HG03575 (cell line): ENCODE measurements around the gene LMO3.

ENCODE experiments used
- ATAC-seq: cut with Tn5 transposase; IDR thresholded peaks from one replicate; pipeline ENCODE4 v1.9.1; 2021; ENCODE audit not compliant: unreplicated experiment, insufficient number of reproducible peaks, low FRiP score; ENCODE audit errors: extremely low read depth

Gene LMO3

DNA sequence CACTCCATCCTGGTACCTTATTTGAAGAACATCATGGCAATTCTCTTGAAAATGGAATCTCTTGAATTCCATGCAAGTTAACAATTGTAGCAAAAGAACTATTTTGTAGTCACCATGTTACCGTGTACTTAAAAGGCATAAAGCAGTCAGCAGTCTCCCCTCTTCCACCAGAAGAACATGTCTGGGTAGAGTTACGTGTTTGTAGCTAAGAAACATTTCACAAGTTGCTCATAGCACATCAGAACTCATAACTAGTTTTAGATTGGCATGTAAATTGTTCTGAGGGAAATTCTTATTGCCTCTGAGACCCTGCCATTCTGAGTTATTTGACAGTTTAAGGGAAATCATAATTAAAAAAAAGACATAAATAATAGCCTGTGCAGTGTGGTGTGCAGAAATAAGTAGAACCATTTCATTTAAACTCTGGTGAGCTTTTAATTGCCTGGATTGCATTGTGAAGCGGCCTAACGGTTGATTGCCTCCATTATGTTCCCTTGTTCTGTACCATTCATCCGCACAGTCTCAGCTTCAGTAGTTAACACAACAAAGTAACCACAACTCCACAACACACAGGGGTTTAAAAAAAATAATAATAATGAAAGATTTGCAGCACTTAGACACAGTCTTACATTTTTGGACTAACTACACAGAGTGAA lies 2.6 kb downstream of the LMO3 start:
- ATAC-seq: no peak

DNA sequence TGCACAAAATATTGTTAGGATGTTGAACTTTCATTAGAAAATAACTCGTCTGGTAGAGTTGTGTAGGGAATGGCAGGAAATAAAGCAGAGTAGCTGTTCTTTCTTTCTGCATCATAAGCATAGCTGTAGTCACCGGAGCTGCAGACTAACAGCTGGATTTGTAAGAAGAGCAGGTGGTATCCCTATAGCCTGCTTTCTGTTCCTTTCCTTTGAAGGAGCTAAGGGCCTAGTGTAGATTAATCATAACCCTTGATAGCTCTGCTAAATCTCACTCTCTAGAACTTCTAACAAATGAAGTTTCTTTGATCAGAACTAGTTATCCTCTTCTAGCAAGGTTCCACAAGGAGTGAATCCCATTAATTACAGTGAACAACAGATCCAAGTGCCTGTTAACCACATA lies 3.5 kb downstream of the LMO3 start:
- no peak for ATAC-seq

DNA sequence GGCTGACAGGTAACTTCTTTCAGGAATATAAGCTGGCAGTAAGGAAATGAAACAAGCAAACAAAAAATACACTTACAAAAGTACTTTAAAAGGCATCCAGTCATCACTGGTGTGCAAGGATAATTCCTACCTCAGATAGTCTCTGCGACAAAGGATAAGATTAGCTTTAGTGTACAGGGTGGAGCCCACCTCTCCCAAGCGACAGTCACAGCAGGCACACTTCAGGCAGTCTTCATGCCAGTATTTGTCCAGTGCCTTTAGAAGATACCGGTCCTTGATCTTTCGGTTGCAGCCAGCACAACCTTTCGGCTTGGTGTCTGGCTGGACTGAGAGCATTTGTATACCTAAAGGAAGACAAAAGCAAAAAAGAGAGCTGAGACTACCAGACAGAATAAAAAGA lies 5.4 kb downstream of the LMO3 start:
- no peak for ATAC-seq

DNA sequence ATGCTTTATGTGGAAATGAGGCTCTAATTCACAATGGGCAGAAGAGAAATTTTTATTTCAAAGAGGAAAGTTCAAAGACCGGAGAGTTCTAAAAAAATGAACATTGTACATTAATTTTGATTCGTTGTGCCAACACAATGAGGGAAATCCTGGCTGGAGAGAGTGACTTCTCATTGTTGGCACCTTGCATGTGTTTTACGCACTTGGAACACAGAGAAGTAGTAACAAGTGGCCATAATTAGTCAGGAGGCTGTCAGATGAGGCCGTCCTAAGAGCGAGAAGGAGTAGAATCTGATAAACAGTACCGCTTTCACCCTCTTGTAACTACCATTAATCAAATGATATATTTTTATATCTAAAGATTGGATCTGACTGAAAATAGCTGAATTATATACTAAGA lies 6.9 kb downstream of the LMO3 start:
- ATAC-seq: no peak

DNA sequence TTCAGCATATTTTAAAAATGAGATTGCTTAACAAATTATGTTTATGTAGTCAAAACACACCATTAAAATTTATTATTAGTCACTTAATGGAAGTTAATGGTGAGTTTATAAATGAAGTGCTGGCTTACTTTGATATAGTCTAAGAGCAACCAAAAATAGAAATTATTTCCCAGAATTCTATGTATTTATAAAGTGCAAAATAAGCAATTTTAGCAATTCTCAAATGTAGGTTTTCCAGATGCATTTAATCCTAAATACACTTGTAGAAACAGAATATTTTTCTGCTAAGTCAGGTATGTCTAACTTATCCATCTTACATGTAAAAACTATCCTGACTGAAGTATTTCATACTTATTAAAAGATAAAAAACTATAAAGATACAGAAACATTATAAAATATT lies 11.2 kb downstream of the LMO3 start:
- ATAC-seq: no peak

DNA sequence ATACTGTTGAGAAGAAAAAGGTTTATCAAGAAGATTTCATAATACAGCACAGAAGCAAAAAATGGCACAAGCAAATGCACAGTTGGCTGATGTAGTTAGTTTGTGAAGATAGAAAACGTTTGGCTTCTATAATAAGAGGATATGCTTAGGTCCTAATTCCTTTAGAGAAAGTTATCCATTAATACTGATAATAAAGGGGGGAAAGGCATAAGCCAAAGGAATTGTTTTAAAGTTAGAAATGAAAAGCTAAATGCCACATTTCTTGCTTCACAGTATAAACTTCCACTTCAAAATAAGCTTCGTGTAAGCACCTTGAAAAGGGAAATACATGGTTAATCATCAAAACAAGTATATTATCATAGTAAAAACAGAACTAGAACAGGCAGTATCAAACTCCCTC lies 12.4 kb downstream of the LMO3 start:
- ATAC-seq: no peak

DNA sequence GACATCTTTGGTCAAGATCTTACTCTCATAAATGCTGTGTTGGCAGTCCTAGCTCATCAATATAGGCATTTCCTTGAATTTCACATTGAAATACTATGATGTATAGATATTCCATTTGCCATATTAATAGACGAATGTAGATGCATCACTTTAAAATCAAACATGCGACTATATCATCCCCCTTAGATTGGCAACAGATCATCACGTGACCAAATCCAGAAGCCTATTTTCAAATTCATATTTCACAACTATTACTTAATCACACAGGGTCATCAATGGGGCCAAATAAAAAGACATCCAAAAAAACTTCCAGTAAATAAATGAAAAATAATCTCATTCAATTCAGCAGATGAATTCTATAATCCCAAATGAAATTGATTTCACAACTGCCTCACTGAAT lies 15.3 kb downstream of the LMO3 start:
- no peak for ATAC-seq

DNA sequence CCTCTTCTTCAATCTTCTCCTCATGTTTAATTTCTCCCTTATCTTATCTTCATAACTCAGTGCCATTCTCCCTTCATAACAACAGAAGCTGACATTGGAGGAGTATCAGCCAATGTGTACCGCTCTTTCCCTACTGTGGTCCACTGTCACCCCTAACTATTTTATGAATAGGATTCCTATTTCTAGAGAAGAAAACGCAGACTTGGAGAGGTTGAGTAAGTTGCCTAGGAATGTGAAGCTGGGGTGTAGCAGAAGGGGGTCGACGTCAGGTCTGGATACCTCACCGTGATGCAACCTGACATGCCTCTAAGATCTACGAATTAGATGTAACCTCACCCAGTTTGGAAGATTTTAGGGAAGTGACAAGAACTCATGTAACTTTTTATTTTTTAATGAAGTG lies 17.1 kb downstream of the LMO3 start:
- no peak for ATAC-seq

DNA sequence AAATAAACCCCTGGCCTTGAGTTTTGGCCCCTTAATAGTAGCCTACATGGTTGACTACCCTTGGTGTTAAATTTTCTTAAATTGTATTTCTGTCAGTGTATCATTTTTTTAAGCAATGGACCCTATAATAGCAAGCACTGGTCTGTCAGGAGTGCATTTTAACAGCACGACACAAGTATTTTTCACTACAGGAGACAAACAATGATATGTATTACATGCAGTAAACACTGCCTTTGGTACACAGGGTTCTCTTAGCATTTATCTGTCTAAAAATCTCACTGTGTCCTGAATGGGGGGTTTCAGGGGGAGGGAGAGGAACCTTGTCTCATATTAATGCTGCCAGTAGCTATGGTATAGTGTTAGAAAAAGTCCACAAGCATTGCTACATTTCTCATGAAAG lies 18.4 kb downstream of the LMO3 start:
- no peak for ATAC-seq

DNA sequence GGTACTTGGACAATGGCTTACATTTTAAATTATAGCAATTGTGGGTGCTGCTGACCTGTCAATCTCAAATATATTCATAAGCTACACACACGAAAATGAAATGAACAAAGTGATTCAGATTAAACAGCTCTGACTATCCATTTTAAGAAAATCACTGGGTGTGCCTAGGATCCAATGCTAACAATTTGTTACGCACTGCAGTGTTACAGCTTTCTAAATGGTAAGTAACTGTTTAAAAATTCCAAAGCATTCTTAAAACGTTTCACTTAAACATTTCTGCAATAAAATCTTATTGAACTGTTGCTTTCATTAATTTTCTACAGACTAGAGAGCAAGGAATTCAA lies 18.9 kb downstream of the LMO3 start:
- no peak for ATAC-seq

DNA sequence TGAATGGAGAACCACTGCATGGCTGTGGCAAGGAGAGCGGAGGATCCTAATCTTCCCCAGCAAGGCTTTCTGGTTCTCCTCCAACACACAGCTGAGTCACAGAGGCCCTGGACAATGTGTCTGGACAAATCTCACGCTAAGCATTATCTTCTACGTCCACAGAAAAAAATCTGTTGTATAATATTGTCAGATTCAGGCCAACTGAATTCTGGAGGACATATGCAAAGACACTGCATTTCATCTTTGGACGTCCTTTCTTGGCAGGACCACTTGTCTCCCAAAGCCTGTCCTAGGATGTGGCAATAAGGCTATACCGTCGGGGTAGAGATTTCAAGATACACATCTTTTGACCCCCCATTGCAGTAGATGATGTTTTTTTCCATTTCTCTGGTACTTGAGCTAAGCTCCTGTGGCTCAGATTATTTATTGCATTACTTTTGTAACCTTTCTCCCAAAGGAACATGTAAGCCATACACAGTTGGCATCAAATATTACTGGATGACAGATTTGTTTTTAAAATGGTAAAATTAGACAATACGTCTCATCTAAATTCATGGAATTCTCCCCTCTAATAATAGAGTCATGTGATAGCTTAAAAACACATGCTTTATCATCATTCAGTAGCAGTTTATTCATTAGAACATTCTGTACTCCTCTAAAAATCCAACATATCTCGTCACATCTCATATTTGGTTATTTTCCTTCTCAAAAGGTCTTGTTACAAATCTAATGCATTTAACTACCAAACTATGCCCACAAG lies 19.4 kb downstream of the LMO3 start:
- ATAC-seq: no peak

DNA sequence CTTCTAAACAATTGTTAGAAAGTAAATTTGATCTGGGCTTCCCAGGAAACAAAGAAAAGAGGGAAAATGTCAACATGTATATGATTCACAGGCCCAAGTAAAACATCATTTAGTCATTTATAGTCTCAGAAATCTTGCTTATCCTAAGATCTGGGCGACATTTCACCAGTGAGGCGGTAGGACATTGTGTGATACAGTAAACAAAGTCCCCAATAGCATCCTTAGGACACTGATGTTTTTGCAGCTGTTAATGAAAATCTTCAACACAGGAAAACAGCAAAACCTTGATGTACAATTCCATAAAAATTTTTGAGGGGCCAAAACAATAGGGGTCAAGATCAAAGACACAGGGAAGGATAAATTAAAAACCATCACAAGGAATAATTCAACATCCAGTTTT lies 20.2 kb downstream of the LMO3 start:
- no peak for ATAC-seq

DNA sequence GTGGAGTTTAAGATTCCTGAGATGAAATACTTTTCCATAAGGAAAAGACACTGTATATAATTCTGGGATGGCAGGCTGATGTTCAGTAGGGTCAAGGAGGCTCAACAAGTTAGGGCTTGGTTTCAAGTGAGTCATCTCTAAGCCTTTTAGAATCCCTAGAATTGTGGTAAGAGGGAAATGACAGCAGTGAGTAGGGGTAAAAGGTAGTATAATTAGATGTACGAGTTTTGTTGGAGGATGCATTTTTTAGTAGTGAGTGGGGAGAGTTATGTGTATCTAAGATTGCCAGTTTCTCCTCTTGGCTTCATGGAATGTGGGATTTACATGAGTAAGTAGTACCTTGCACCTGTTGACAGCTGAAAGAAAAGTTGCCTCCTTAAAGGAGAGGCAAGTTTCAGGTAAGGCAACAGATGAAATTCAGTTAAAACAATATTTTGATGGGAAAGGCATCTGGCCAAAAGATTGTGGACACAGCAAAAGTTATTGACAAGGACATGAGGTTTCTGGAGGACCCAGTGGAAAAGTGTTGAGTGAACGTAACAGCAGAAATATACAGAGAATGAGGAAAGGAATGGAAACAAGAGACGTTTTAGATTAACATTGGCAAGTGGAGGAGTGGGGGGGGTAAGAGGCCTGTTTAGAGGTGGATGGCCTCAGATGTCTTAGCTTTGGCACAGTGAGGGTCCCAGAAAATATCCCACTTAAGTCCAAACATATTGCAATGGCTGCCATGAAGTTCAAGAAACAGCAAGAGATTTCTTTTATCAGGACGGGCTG lies 21.8 kb downstream of the LMO3 start:
- no peak for ATAC-seq

DNA sequence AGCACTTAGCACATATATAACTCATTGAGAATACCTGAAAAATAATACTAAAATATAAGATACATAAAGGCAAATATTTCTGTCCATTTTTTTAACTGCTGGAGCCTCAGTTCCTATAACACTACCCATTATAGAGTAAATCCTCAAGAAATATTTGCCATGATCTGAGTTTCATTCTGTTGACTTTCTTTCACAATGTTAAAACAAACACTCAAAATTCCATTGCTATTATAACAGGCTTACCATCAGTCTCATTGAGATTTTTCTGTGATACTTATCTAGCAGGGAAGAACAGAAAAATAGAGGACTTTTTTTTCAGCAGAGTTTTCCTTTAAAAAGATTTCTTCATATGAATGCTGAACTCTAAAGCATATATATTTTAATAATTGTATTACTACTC lies 24.5 kb downstream of the LMO3 start:
- no peak for ATAC-seq

DNA sequence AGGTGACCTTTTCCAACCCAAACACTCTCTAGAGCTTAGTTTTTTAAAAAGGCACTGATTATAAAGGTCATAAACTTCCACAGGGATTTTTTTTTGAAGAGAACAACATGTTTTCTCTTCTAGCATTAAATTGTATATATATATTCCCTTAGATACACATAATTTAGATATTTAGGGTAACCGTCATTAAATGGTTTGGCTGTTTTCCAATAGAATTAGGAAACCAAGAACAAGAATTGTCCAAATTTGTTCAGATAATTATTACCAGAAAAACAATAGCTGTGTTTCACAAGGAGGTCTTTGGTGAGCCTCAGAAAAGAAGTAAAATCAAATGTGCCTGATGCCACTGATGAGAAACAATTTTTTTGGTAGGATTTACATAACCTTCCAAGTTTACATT lies 26.9 kb downstream of the LMO3 start:
- no peak for ATAC-seq

DNA sequence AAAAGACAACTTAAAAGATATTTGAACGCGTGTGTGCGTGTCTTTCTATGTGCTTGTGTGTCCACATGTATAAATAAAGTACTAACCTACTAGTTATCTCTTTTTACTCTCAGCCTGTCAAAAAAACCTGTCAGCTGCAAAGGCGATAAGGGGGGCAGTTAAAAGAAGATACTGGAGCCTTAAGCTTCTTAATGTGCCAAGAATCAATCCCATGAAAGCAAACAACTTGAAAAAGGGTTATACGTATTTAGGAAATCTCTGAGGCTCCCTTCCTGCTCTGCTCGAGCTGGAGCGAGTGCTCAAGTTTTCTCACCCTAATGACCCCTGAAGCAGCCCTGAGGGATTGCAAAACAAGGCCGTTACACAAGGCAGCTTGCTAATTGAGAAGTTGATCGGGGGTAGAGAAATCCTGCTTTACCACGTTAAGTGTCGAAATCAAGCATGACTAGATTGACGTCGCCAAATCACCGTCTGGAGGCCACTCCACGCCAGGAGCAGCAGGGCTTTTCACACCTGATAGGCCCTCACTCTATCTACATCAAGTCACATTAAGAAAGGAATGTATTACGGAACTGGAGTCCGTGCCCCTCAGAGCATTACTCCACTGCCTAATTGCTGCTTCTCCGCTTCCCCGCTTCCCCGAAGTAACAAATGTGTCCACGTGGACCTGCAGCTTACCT lies 32.4 kb downstream of the LMO3 start:
- ATAC-seq: no peak

DNA sequence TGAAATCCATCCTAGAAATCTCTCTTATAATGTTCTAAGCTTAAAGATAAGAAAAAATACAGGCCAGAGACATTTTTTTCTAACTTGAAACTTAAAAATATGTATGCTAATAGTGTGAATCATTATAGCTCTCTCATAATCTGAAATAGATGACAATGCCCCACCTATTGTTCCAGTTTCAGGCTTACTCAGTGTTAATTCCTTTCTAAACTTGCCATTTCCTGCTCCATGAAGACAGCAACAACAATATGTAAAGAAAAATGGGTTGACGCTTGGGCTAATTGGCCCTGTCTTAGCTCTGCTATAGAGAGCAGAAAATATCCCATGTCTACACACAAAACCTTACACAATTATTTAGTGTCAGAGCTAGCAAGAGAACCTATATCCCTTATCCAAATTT lies 37.1 kb downstream of the LMO3 start:
- ATAC-seq: no peak

DNA sequence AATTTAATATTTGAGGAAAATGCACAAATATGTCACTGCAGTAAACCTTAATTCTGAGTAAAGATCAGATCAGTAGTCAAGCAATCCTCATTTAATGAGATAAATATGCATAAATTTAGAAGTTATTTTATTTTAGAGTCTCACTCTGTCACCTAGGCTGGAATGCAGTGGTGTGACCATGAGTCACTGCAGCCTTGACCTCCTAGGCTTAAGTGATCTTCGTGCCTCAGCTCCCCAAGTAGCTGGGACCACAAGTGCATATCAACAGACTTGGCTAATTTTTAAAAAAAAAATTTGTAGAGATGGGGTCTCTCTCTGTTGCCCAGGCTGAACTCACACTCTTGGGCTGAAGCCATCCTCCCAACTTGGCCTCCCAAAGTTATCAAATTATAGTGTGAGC lies 41.3 kb downstream of the LMO3 start:
- no peak for ATAC-seq

DNA sequence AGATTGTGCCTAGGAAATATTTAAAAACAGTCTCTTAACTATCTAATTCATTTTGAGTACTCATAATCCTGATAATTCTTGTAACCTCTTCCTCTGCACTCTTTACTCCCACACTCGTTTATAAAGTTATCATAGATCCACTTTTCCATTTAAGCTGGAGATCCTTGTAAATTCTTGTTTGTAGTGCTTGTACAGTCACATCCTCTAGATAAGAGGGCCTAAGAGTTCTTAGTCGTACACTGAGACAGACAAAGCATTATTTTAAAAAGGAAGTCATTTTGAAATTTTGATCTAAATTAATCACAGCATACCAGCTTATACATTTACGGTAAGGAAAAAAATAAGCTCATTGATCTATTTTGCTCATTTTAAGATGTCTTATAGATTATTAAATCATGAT lies 42.5 kb downstream of the LMO3 start:
- no peak for ATAC-seq

DNA sequence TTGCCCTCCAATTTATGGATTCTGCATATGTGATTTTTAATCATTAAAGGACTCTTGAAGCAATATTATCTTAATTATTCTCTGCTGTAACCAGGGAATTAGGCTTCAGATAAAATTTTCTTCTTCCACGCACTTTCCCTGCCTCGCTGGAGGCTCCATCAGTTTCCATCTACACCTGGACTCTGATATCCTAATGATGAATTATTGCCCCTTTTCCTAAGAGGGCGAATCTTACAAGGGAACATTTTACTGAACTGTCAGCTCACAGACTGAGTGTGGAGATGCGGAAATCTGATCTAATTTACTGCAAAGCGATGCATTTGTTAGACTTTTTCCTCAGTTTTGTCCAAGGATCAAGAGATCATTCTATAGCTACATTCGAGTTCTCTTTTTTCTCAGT lies 43.0 kb downstream of the LMO3 start:
- ATAC-seq: no peak
